GM04503 (cell line): ENCODE measurements around the gene NAV2.
"Not testable (repeated sequence)": the region's sequence is repeated elsewhere in the genome, so short reads cannot be mapped to it uniquely, and the experiment has no call there.

ENCODE experiments used
- DNase-seq: peaks from one replicate; pipeline ENCODE4 v3.0.0-alpha.2; 2012; ENCODE audit warnings: low read depth

The NAV2 gene

GRCh38 chr11:20113149-20113438, 400.5 kb downstream of the NAV2 start:
- DNase-seq: no peak

GRCh38 chr11:20114588-20114987, 402.0 kb downstream of the NAV2 start:
- DNase-seq: no peak

GRCh38 chr11:20116825-20117224, 404.2 kb downstream of the NAV2 start:
- DNase-seq: no peak

GRCh38 chr11:20117291-20117690, 404.7 kb downstream of the NAV2 start:
- no peak for DNase-seq

GRCh38 chr11:20118209-20118608, 405.6 kb downstream of the NAV2 start:
- DNase-seq: no peak

GRCh38 chr11:20119315-20119714, 406.7 kb downstream of the NAV2 start:
- no peak for DNase-seq

GRCh38 chr11:20120134-20120925, 407.7 kb downstream of the NAV2 start:
- DNase-seq: no peak

- no peak for DNase-seq
Measured at GRCh38 chr11:20122131-20122530, 409.5 kb downstream of the NAV2 start.

- DNase-seq: no peak
Measured at GRCh38 chr11:20125927-20126326, 413.3 kb downstream of the NAV2 start.

GRCh38 chr11:20126724-20127123, 414.1 kb downstream of the NAV2 start:
- no peak for DNase-seq

GRCh38 chr11:20127671-20128527, 415.3 kb downstream of the NAV2 start:
- no peak for DNase-seq

GRCh38 chr11:20128528-20128825, 415.8 kb downstream of the NAV2 start:
- not testable (repeated sequence) for DNase-seq

GRCh38 chr11:20129665-20130064, 417.0 kb downstream of the NAV2 start:
- no peak for DNase-seq

- DNase-seq: no peak
Measured at GRCh38 chr11:20131788-20132666, 419.4 kb downstream of the NAV2 start.

- no peak for DNase-seq
Measured at GRCh38 chr11:20132667-20133039, 420.0 kb downstream of the NAV2 start.

- no peak for DNase-seq
Measured at GRCh38 chr11:20134991-20135736, 422.5 kb downstream of the NAV2 start.

GRCh38 chr11:20137637-20138036, 425.0 kb downstream of the NAV2 start:
- DNase-seq: no peak

- no peak for DNase-seq
Measured at GRCh38 chr11:20138707-20139106, 426.1 kb downstream of the NAV2 start.

GRCh38 chr11:20154381-20154780, 441.7 kb downstream of the NAV2 start:
- DNase-seq: peak; percentile 58

- no peak for DNase-seq
Measured at GRCh38 chr11:20155683-20156279, 443.1 kb downstream of the NAV2 start.

- no peak for DNase-seq
Measured at GRCh38 chr11:20156280-20156875, 443.7 kb downstream of the NAV2 start.
